ENCODE results near the gene GBP3. TPM values are rescaled to one million over a fixed set of nuclear protein-coding genes. Genes with fewer than 3 reads are reported as not detected.
"Not testable (repeated sequence)": the region's sequence is repeated elsewhere in the genome, so short reads cannot be mapped to it uniquely, and the experiment has no call there.

The GBP3 gene
- total RNA-seq, 1 experiment from 2014 or later = 1.2 TPM

DNA sequence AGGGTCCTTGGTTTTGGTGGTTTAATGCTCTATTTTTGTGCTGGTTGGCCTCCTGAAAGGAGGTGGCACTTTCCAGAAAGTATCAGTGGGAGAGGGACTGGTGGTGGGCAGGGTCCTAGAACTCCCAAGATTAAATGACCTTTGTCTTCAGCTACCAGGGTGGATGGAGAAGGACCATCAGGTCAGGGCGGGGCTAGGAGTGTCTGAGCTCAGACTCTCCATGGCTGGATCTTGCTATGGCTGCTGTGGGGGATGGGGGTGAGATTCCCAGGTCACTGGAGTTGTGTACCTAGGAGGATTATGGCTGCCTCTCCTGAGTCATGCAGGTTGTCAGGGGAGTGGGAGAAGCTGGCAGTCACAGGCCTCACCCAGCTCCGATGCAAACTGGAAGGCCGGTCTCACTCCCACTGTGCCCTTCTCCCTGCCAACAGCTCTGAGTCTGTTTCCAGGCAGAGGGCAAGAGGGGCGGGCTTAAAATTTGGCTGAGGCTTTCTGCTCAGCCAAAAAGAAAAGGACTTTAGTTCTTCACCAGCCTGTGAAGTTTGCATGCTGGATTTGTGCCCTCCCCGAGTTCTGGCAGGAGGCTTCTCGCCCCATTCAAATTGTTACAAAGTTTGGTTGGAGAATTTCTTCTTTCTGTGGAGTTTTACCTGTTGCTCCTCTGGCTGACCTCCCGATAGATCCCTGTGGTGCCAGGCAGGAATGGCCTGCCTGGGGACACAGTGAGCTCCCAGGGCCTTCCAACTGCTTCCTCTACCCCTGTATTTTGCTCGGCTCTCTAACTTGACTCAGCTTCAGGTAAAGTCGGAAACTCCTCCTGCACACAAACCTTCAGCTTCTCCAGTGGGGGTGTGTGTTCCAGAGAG, 17.1 kb downstream of the GBP3 start:
- intact Hi-C loops (cut with micrococcal nuclease) = no loop called here
- ChIA-PET CTCF (no interaction called here), RAD21 (ENCODE audit: low non-redundant PET in 1 of 2, low total read pairs in 2 of 2, uncharacterized antibody in 2 of 2, unreplicated experiment in 2 of 2) (no interaction called here), POLR2A (no interaction called here)
- no peaks in the 10 kb centered on the region for H3K9me3 ChIP-seq (ENCODE audit: control insufficient read depth in 1 of 2, insufficient read depth in 1 of 2, low read depth in 1 of 2, low read length in 2 of 2)
- no peak overlapping the region for H3K9ac ChIP-seq (ENCODE audit: low read length)
- H3K27ac ChIP-seq (ENCODE audit: low read depth, low read length) = no peak overlapping the region
- DNase-seq (ENCODE audit: low read depth, low spot score) (no peak), ATAC-seq (no peak)
- no peaks in the 10 kb centered on the region for H4K20me1 ChIP-seq (ENCODE audit: insufficient read depth)
- no peaks in the 10 kb centered on the region for H3K79me2 ChIP-seq (ENCODE audit: insufficient read depth, low read length)
- BruUV-seq (replicated peaks) = no TSS peak
- H3K4me3 ChIP-seq (replicated peaks in 1 of 2; ENCODE audit: low read depth in 1 of 2, low read length in 2 of 2) = no peak overlapping the region
- no peaks in the 10 kb centered on the region for H3K4me1 ChIP-seq (ENCODE audit: control insufficient read depth in 1 of 2, insufficient read depth in 2 of 2, low read length in 2 of 2)
- no peak overlapping the region for H2AFZ ChIP-seq (ENCODE audit: low read depth, low read length, poor library complexity, severe bottlenecking)
- TF ChIP-seq YY1 (IDR thresholded peaks at IDR 0.05; ENCODE audit: extremely low read depth, insufficient replicate concordance, low read depth, low read length) = no peak
- TF ChIP-seq, protein P1, sequence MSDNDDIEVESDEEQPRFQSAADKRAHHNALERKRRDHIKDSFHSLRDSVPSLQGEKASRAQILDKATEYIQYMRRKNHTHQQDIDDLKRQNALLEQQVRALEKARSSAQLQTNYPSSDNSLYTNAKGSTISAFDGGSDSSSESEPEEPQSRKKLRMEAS (IDR thresholded peaks at IDR 0.05) = no peak
- no peak for TF ChIP-seq POLR2AphosphoS5 (IDR thresholded peaks at IDR 0.05; ENCODE audit: low read depth, low read length)
- TF ChIP-seq, protein P2, sequence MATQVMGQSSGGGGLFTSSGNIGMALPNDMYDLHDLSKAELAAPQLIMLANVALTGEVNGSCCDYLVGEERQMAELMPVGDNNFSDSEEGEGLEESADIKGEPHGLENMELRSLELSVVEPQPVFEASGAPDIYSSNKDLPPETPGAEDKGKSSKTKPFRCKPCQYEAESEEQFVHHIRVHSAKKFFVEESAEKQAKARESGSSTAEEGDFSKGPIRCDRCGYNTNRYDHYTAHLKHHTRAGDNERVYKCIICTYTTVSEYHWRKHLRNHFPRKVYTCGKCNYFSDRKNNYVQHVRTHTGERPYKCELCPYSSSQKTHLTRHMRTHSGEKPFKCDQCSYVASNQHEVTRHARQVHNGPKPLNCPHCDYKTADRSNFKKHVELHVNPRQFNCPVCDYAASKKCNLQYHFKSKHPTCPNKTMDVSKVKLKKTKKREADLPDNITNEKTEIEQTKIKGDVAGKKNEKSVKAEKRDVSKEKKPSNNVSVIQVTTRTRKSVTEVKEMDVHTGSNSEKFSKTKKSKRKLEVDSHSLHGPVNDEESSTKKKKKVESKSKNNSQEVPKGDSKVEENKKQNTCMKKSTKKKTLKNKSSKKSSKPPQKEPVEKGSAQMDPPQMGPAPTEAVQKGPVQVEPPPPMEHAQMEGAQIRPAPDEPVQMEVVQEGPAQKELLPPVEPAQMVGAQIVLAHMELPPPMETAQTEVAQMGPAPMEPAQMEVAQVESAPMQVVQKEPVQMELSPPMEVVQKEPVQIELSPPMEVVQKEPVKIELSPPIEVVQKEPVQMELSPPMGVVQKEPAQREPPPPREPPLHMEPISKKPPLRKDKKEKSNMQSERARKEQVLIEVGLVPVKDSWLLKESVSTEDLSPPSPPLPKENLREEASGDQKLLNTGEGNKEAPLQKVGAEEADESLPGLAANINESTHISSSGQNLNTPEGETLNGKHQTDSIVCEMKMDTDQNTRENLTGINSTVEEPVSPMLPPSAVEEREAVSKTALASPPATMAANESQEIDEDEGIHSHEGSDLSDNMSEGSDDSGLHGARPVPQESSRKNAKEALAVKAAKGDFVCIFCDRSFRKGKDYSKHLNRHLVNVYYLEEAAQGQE (IDR thresholded peaks at IDR 0.05; ENCODE audit: low read depth) = no peak
- TF ChIP-seq RAD21 (IDR thresholded peaks at IDR 0.05; ENCODE audit: low read depth) = no peak
- TF ChIP-seq CEBPB (IDR thresholded peaks at IDR 0.05; ENCODE audit: low read depth) = no peak
- no peak for TF ChIP-seq EGR1 (IDR thresholded peaks at IDR 0.05; ENCODE audit: low read depth)
- TF ChIP-seq POLR2A (IDR thresholded peaks at IDR 0.05; ENCODE audit: borderline replicate concordance, extremely low read depth, insufficient read depth, insufficient read length) = no peak
- TF ChIP-seq EZH2 (IDR thresholded peaks at IDR 0.05) = no peak
- no peak for TF ChIP-seq ELF1 (IDR thresholded peaks at IDR 0.05; ENCODE audit: borderline replicate concordance, low read depth)
- TF ChIP-seq, protein P3, sequence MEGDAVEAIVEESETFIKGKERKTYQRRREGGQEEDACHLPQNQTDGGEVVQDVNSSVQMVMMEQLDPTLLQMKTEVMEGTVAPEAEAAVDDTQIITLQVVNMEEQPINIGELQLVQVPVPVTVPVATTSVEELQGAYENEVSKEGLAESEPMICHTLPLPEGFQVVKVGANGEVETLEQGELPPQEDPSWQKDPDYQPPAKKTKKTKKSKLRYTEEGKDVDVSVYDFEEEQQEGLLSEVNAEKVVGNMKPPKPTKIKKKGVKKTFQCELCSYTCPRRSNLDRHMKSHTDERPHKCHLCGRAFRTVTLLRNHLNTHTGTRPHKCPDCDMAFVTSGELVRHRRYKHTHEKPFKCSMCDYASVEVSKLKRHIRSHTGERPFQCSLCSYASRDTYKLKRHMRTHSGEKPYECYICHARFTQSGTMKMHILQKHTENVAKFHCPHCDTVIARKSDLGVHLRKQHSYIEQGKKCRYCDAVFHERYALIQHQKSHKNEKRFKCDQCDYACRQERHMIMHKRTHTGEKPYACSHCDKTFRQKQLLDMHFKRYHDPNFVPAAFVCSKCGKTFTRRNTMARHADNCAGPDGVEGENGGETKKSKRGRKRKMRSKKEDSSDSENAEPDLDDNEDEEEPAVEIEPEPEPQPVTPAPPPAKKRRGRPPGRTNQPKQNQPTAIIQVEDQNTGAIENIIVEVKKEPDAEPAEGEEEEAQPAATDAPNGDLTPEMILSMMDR (IDR thresholded peaks at IDR 0.05 in 2 of 3, conservative IDR thresholded peaks at IDR 0.05 in 1 of 3; ENCODE audit: borderline replicate concordance in 1 of 3, insufficient read depth in 1 of 3, low read depth in 2 of 3, low read length in 2 of 3) = no peak
- no peak overlapping the region for H3K4me2 ChIP-seq (ENCODE audit: low read length)
- no peaks in the 10 kb centered on the region for H3K27me3 ChIP-seq (ENCODE audit: insufficient read depth, low read length)
- no peaks in the 10 kb centered on the region for H3K36me3 ChIP-seq (ENCODE audit: control insufficient read depth in 1 of 2, insufficient read depth in 2 of 2, low read length in 2 of 2)
- H3K9me2 ChIP-seq (ENCODE audit: insufficient read depth) = no peaks in the 10 kb centered on the region

DNA sequence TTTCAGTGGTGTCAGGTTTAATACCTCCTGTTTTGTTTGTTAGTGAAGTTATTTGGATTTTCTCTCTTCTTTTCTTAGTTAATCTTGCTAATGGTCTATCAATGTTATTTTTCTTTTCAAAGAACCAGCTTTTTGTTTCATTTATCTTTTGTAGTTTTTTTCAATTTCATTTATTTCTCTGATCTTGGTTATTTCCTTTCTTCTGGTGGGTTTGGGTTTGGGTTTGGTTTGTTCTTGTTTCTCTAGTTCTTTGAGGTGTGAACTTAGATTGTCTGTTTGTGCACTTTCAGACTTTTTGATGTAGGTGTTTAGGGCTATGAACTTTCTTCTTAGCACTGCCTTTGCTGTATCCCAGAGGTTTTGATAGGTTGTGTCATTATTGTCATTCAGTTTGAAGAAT, 20.5 kb downstream of the GBP3 start:
- BruUV-seq (replicated peaks); H3K9me3 ChIP-seq (ENCODE audit: control insufficient read depth in 1 of 2, insufficient read depth in 1 of 2, low read depth in 1 of 2, low read length in 2 of 2); H3K9ac ChIP-seq (ENCODE audit: low read length); H3K4me1 ChIP-seq (ENCODE audit: control insufficient read depth in 1 of 2, insufficient read depth in 2 of 2, low read length in 2 of 2); H2AFZ ChIP-seq (ENCODE audit: low read depth, low read length, poor library complexity, severe bottlenecking); intact Hi-C loops (cut with micrococcal nuclease); RAD21 ChIA-PET (ENCODE audit: low non-redundant PET in 1 of 2, low total read pairs in 2 of 2, uncharacterized antibody in 2 of 2, unreplicated experiment in 2 of 2); H3K27me3 ChIP-seq (ENCODE audit: insufficient read depth, low read length); H3K36me3 ChIP-seq (ENCODE audit: control insufficient read depth in 1 of 2, insufficient read depth in 2 of 2, low read length in 2 of 2); ATAC-seq; H3K79me2 ChIP-seq (ENCODE audit: insufficient read depth, low read length); H3K27ac ChIP-seq (ENCODE audit: low read depth, low read length); H4K20me1 ChIP-seq (ENCODE audit: insufficient read depth); DNase-seq (ENCODE audit: low read depth, low spot score); H3K4me3 ChIP-seq (replicated peaks in 1 of 2; ENCODE audit: low read depth in 1 of 2, low read length in 2 of 2); H3K9me2 ChIP-seq (ENCODE audit: insufficient read depth); H3K4me2 ChIP-seq (ENCODE audit: low read length); POLR2A ChIA-PET: not testable (repeated sequence)
- CTCF ChIA-PET = interaction anchor here (1.3 kb wide), 1 partner anchor 84 kb away, joined by 5 read pairs; no protein-coding TSS in a partner anchor

Measured in HCT116 (cell line).